GM20000 (cell line): ENCODE results near the gene ANKFN1.

Source experiments
- DNase-seq: peaks from one replicate; pipeline ENCODE4 v3.0.0; 2012; ENCODE audit warnings: low spot score
- TF ChIP-seq, protein P1 (sequence below): IDR thresholded peaks from 2 replicates; pipeline ENCODE4 v1.5.1; 2012; ENCODE audit warnings: mild to moderate bottlenecking, control low read depth; ENCODE audit errors: extremely low read depth, missing control alignments

ANKFN1 gene

DNA sequence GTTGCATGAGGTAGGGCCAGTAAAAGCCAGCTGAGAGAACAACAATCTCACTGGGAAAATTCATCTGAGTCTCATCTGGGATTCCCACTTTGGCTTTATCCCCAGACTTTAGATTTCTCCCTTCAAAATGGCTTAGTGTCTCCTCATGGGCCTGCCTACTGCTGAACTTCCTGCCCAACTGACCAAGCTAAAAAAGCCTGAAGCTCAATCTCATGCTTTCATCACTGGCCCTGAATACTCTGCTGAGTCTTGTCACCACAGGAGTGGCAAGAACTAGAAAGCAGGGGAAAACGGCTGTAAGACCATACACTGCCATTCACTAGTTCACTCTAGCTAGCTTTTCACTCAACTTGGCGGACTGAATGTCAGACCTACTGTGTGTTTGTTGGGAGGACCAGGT lies 343.9 kb downstream of the ANKFN1 start:
- no peak for DNase-seq

GRCh38 chr17:56499799-56500388 lies 346.6 kb downstream of the ANKFN1 start:
- TF ChIP-seq, protein P1, sequence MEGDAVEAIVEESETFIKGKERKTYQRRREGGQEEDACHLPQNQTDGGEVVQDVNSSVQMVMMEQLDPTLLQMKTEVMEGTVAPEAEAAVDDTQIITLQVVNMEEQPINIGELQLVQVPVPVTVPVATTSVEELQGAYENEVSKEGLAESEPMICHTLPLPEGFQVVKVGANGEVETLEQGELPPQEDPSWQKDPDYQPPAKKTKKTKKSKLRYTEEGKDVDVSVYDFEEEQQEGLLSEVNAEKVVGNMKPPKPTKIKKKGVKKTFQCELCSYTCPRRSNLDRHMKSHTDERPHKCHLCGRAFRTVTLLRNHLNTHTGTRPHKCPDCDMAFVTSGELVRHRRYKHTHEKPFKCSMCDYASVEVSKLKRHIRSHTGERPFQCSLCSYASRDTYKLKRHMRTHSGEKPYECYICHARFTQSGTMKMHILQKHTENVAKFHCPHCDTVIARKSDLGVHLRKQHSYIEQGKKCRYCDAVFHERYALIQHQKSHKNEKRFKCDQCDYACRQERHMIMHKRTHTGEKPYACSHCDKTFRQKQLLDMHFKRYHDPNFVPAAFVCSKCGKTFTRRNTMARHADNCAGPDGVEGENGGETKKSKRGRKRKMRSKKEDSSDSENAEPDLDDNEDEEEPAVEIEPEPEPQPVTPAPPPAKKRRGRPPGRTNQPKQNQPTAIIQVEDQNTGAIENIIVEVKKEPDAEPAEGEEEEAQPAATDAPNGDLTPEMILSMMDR, result peak; percentile 21
- DNase-seq, result no peak

More for the DNA sequence above, 343.9 kb downstream of the ANKFN1 start:
- TF ChIP-seq, protein P1, result no peak

- DNase-seq, result no peak
- TF ChIP-seq, protein P1, result no peak
Observed at GRCh38 chr17:56502120-56502654, 348.9 kb downstream of the ANKFN1 start.

DNA sequence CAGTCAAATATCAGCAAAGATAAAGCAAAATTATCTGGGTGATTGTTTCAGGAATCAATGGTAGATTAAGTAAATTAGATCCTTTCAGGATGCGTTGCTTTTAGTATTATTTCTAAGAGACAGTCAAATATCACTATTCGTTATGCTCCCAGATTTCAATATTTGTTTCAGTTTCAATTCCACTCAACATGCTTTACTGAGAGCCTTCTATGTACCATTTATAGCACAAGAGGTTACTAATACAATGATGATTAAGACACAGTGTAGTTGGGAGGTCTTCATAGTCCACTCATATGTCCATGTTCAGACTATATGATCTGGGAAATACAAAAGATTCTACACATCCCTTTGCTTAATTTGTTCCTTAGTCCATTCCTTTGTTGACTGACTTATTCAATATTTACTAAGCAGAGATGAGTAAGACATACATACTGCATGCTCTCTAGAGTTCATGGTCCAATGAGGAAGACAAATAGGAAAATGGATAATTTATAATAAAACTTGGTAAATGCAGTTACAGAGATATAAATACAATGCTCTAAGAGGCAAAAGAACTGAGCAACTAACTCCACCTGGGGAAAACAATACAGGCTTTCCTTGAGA lies 352.0 kb downstream of the ANKFN1 start:
- TF ChIP-seq, protein P1, result no peak
- DNase-seq, result no peak

DNA sequence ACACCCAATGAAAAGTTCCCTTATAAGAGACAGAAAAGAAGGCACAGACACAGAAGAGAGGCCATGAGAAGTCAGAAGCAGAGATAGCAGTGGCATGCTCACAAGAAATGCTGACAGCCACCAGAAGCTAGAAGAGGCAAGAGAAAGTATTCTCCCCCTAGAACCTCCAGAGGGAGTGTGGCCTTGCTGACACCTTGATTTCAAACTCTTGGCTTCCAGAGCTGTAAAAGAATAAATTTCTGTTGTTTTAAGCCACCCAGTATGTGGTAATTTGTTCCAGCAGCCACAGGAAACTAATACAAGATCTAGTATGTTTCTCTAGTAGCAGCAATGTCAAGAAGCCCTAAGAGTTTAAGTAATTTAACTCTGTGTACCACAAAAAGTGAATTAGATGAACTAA lies 353.1 kb downstream of the ANKFN1 start:
- DNase-seq, result no peak
- TF ChIP-seq, protein P1, result no peak

- TF ChIP-seq, protein P1, result no peak
- no peak for DNase-seq
Observed at GRCh38 chr17:56510554-56511342, 357.5 kb downstream of the ANKFN1 start.

DNA sequence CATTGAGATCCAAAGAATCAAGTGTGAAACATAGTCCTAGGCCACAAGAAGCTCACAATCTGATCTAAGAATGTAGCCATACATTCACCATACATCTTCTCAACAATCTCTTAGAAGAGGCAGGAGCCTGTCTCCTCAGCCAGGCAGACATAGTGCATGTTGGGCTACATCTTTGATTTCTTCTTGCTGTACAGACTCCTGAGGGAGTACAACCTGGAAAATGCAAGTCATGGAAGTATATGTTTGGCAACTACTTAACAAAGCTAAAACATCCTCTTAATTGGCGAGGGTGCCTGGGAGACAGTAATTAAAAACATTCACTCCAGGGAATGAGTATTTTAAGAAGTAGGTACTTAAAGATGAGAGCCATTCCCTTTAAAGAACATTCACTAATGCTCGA lies 361.0 kb downstream of the ANKFN1 start:
- TF ChIP-seq, protein P1, result no peak
- DNase-seq, result no peak
